Stimulated activated CD8-positive, alpha-beta memory T cell treated with anti-CD3 and anti-CD28 coated beads, Interleukin-15, amount 100 ng/mL, for 48 hours (primary cell): Measurements from ENCODE around the gene MRPL36.
"Not testable (repeated sequence)": the region's sequence is repeated elsewhere in the genome, so short reads cannot be mapped to it uniquely, and the experiment has no call there.

Source experiments
- DNase-seq, 2 donors: peaks; one replicate each; pipeline ENCODE4 v3.0.0-alpha.2; 2020; ENCODE audit warnings: low read depth in 2 of 2

Gene MRPL36

GRCh38 chr5:1815071-1815786, 15.6 kb upstream of the MRPL36 start:
- no peak for DNase-seq

- no peak for DNase-seq
Observed at GRCh38 chr5:1814183-1815020, 14.8 kb upstream of the MRPL36 start.

- no peak for DNase-seq
Observed at GRCh38 chr5:1810581-1811101, 11.0 kb upstream of the MRPL36 start.

- DNase-seq, result no peak
Observed at GRCh38 chr5:1809416-1810035, 9.9 kb upstream of the MRPL36 start.

DNA sequence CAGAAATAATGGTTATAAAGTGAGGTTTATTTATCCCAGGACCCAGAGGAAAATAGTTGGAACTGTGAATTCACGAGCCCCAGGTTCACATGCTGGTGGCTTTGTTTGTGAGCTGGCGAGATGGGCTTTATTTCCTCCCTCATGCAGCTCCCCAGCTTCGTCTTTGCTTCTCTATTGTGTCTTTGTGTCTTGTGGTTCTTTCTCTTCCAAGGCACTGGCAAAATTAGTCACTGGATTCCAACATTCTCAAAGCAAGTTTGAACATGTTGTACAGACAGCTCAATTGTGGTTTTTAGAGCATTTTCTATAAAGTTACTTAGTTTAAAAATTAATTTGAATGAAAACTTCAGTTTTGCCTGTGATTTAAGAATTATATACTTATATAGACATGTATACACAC, 8.8 kb upstream of the MRPL36 start:
- no peak for DNase-seq

GRCh38 chr5:1807451-1808185, 8.0 kb upstream of the MRPL36 start:
- DNase-seq, result no peak

- no peak for DNase-seq
Observed at GRCh38 chr5:1806974-1807373, 7.3 kb upstream of the MRPL36 start.

- no peak for DNase-seq
Observed at GRCh38 chr5:1806199-1806598, 6.6 kb upstream of the MRPL36 start.

DNA sequence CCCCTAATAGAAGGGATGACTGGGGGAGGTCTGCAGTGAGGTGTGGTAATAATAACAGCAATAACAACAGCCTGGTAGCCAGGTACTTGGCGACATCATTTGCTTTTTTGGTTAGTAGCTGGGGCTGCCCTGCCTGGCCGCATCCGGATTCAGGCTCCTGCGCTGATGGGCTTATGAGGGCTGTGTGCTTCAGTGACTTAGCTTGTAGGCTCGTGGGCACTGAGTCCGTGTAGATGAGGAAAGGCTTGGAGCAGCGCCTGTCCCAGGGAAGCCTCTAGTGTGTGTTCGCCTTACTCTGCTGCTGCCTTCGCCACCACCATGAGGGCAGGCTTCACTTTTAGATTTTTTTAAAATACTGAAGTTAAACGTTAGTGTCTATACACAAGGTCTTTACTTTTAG, 6.1 kb upstream of the MRPL36 start:
- DNase-seq, result no peak

GRCh38 chr5:1805326-1805725, 5.7 kb upstream of the MRPL36 start:
- no peak for DNase-seq

GRCh38 chr5:1804001-1804690, 4.5 kb upstream of the MRPL36 start:
- no peak for DNase-seq

DNA sequence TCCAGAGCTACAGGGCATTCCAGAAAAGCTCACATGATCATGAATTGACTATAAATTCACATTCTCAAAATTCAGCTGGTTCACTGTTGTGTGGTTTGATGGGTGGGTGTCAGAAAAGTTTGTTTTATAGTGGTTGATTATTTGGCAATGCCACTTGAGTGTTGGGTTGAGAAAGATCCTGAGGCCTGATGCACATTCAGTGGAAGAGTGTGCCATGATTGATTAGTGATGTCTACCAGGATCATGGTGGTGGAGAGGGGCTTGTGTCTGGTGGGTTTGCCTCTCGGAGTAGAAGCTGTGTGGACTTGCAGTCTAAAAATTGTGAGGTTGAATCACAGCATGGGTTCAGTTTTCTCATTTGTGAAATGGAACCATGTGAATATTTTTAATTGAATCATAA, 3.6 kb upstream of the MRPL36 start:
- DNase-seq, result no peak

- no peak for DNase-seq
Observed at GRCh38 chr5:1801967-1802295, 2.3 kb upstream of the MRPL36 start.

- DNase-seq, result peak; percentile 69 to 80
Observed at GRCh38 chr5:1801222-1801966, 1.8 kb upstream of the MRPL36 start, which contains the start of gene NDUFS6. Gene NDUFS6, plus strand, starts transcription at chr5:1801407. Its CDS starts 11 bp downstream, at chr5:1801418.

DNA sequence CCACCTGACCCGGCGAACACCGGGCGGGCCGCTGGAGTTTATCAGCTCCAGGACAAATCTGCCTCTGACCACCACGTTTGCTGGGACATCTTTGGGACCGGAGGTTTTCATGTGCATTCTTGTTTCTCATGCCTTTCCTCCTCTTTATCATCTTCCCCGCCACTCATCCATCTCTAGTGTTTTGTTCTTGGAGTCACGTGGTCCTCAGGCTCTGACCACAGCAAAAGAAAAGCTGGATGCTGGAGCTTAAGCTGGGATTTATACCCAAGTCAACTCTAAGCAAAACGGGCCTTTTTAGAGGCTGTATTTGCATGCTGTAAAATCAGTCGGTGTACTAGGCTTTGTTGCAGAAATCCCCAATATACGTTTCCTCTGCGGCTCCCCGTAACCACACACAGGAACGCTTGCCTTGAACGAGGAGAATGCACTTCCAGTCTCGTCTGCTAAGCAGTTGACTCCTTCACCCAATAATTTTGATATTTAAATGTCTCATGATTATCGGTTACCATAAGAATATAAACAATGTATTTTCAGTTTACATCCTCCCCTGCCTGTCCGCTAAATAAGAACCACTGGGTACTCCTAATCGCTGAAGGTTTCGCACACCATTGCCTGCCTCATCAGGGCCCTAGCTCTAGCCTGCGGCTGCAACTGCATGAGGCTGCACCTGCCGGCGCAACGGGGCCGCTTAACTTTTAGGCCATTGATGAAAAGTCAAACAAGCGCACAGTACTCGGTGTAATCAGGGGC, 1.0 kb upstream of the MRPL36 start:
- no peak for DNase-seq

DNA sequence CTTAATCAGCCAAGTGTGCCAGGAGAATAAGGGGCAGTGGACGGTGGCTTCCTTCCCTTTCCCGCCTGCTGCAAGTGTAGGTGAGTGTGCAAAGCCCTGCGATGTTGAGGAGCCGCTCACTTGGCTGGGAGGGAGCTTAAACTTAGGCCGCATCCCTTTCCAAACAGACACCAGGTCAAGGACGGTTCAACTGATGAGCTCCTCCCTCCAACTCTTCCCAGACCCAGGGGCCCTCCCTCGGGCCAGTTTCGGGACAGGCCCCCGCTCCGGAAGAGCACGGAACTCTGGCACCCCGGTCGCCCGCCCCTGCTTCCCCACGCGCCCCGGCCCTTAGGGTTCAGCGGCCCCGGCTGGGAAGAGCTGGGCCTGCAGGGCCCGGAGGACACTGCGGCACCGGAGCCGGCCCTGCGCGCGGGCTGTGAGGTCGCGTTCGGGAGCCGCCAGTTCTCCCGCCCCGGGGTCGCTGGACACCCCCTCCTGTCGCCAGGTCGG, 481 bp downstream of the MRPL36 start:
- DNase-seq, result no peak

DNA sequence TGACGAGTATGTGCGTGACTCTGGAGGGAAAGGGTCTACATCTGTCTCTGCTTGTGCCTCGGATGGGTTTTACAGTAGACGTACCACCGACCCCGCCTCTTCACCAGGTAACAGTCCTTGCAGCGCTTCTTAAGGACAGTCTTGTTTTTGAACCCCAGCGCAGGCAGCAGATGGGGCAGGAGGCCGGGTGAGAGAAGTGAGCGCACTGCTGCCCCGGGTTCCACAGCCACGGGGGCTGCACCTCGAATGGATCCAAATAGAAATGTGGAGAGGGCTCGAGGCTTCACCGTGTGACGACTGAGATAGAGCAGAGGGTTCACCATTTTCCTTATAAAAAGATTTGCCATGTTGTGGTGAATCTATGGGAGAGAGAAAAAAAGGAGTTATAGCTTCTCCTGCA, 1.0 kb downstream of the MRPL36 start:
- DNase-seq, result not testable (repeated sequence)

- no peak for DNase-seq
Observed at GRCh38 chr5:1797855-1798254, 1.8 kb downstream of the MRPL36 start.

- no peak for DNase-seq
Observed at GRCh38 chr5:1797103-1797800, 2.4 kb downstream of the MRPL36 start.
